ENCODE measurements around the gene TBC1D3B. TPM values are rescaled to one million over a fixed set of nuclear protein-coding genes. Genes with fewer than 3 reads are reported as not detected.

Gene TBC1D3B
- total and polyA plus RNA-seq, 10 of the 15 experiments (the other 5 are each of a cell fraction or from before 2014, with no cell fraction given): 0.67 to 8.5 (median 1.7) TPM; not detected in 2

GRCh38 chr17:36144981-36145729 lies 31.3 kb downstream of the TBC1D3B start:
- Histone ChIP-seq H2AFZ (ENCODE audit: control insufficient read depth, low read depth, low read length) (no peak overlapping the region), H3K27ac (ENCODE audit: control insufficient read depth, insufficient read depth) (no peak overlapping the region), H3K9ac (ENCODE audit: control insufficient read depth, insufficient read depth, low read length) (no peak overlapping the region), H3K27me3 (replicated peaks in 1 of 2; ENCODE audit: control insufficient read depth in 2 of 2, insufficient read depth in 2 of 2, low read length in 1 of 2) (no peaks in the 10 kb centered on the region), H3K4me3 (no peak overlapping the region), H3K9me3 (replicated peaks; ENCODE audit: control insufficient read depth, insufficient read depth, low read length) (peaks cover 3% of the 10 kb centered on the region; the same call in 1 of the 3 replicates), H3K4me2 (ENCODE audit: control insufficient read depth, insufficient read depth) (no peak overlapping the region), H3K4me1 (ENCODE audit: control insufficient read depth, insufficient read depth, low read length) (peaks cover 8% of the 10 kb centered on the region; the same call in 1 of the 2 replicates), H3K36me3 (ENCODE audit: control insufficient read depth in 2 of 2, insufficient read depth in 2 of 2, low read length in 1 of 2) (no peaks in the 10 kb centered on the region), H4K20me1 (ENCODE audit: control insufficient read depth, insufficient read depth) (no peaks in the 10 kb centered on the region), H3K79me2 (ENCODE audit: control insufficient read depth, insufficient read depth, low read length) (no peaks in the 10 kb centered on the region)
- TF ChIP-seq ZNF384 (IDR thresholded peaks at IDR 0.05; ENCODE audit: borderline replicate concordance, low read depth, low read length) (no peak), CTCF (IDR thresholded peaks at IDR 0.05 in 2 of 3, conservative IDR thresholded peaks at IDR 0.05 in 1 of 3; ENCODE audit: control insufficient read depth in 2 of 3, extremely low read depth in 1 of 3, insufficient read depth in 1 of 3, low read depth in 3 of 3, low read length in 3 of 3) (peak in 1 of 3 experiments; percentile 11; a peak in 2 of 6 replicates), RAD21 (IDR thresholded peaks at IDR 0.05; ENCODE audit: insufficient read depth, low read depth, low read length) (peak; percentile 8; the same call in 1 of the 2 replicates)
- TF ChIP-seq, protein P1, sequence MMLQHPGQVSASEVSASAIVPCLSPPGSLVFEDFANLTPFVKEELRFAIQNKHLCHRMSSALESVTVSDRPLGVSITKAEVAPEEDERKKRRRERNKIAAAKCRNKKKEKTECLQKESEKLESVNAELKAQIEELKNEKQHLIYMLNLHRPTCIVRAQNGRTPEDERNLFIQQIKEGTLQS (IDR thresholded peaks at IDR 0.05; ENCODE audit: borderline replicate concordance, extremely low read depth, low read depth, low read length): no peak
- ATAC-seq: no peak
- WGBS (ENCODE audit: insufficient coverage, insufficient replicate concordance, low lambda C conversion rate, missing lambda C conversion rate): 72% methylated on average over 5 of the region's 5 CpGs
- intact Hi-C loops (cut with micrococcal nuclease; ENCODE audit: unreplicated experiment) (loop anchor here (10.0 kb wide), 1 partner anchor 340 kb away; the partner anchor contains the start of gene ZNHIT3), in situ Hi-C loops (cut with MboI) (loop anchor here (5.0 to 25.0 kb wide), 2 partner anchors 173 to 342 kb away; partner anchors contain the start of gene ZNHIT3)
- no peak for DNase-seq (ENCODE audit: low read depth, low spot score)
- no peak for FAIRE-seq
- CTCF ChIA-PET: interaction anchor here (1.0 to 12.0 kb wide), 9 partner anchors 9 to 340 kb away, joined by 4 to 622 read pairs (median 28); partner anchors contain the start of genes CCL16, CCL3 and CCL4
- no TSS peak for BruUV-seq (replicated peaks)
- POLR2A ChIA-PET: interaction anchor here (2.0 to 2.6 kb wide), 2 partner anchors 9 to 13 kb away, joined by 8 to 14 read pairs; no protein-coding TSS in a partner anchor
- RAD21 ChIA-PET (ENCODE audit: unreplicated experiment): interaction anchor here (0.5 to 7.8 kb wide), 9 partner anchors 9 to 266 kb away, joined by 3 to 342 read pairs (median 28); partner anchors contain the start of genes CCL16, CCL3 and CCL4
- SMC1A ChIA-PET (ENCODE audit: uncharacterized antibody, unreplicated experiment): interaction anchor here (0.8 to 11.3 kb wide), 13 partner anchors 11 to 187 kb away, joined by 3 to 485 read pairs (median 8); partner anchors contain the start of genes CCL16, CCL18, CCL3 and CCL4
